K562 (cell line): ENCODE measurements around the gene EVA1A. TPM values are rescaled to one million over a fixed set of nuclear protein-coding genes. Genes with fewer than 3 reads are reported as not detected.

Experiments
- ATAC-seq: fragments of 200-7000 bp; cut with Tn5 transposase; 3 replicates; pipeline ENCODE4 v1.9.1; 2020; ENCODE audit warnings: moderate library complexity
- BruUV-seq: library from RNA; stranded (reverse); fragments of 400-500 nt; replicated peaks from 2 replicates; lab custom pipeline; 2021; lab: Mats Ljungman, UMichigan
- CTCF ChIA-PET: fragments of 300-600 bp; formaldehyde crosslinking; extraction: SDS; loops from one replicate; lab custom pipeline; 2021; ENCODE audit warnings: low intra/inter-chr PET ratio; lab: Yijun Ruan, JAX
- POLR2A ChIA-PET: fragments of 300-600, 350-650 bp; sonication (Branson Sonifier 250); formaldehyde crosslinking; extraction: SDS; loops from one replicate; lab custom pipeline; 2021; ENCODE audit warnings: antibody characterized with exemption, inconsistent platforms; lab: Yijun Ruan, JAX
- DNase-seq, 4 experiments: peaks; one replicate each; pipeline versions ENCODE4 v3.0.0 to v3.0.0-alpha.2; 2011 to 2018; ENCODE audit warnings: low spot score in 3 of 4, mixed read lengths in 3 of 4; ENCODE audit errors: extremely low read depth in 1 of 4
- FAIRE-seq: peaks from 2 replicates; lab custom pipeline; 2011; peaks lifted over from hg19 to GRCh38; lab: Jason Lieb, UNC
- H2AFZ ChIP-seq: 2 replicates; pipeline ENCODE4 v1.6.0; 2011; ENCODE audit warnings: low read depth, low read length, control low read depth, inconsistent platforms
- H3K27ac ChIP-seq: fragments of 200-600 bp; 3 replicates; pipeline ENCODE4 v1.8.0; 2011; ENCODE audit warnings: low read depth, mild to moderate bottlenecking, control low read depth, inconsistent platforms, low read length, moderate library complexity, mixed read lengths; ENCODE audit errors: extremely low read depth
- H3K27me3 ChIP-seq, 2 experiments: fragments of 300-600 bp in 1 of 2; 2 replicates in 1 of 2; 3 replicates in 1 of 2; pipeline versions ENCODE4 v1.6.0 to v1.8.0; 2011; ENCODE audit warnings: inconsistent platforms in 2 of 2, low read length in 2 of 2, mild to moderate bottlenecking in 1 of 2, mixed read lengths in 1 of 2, moderate library complexity in 1 of 2; ENCODE audit not compliant: control insufficient read depth in 2 of 2, insufficient read depth in 2 of 2
- H3K36me3 ChIP-seq: fragments of 300-600 bp; 3 replicates; pipeline ENCODE4 v1.8.0; 2011; ENCODE audit warnings: mild to moderate bottlenecking, low read length, inconsistent platforms; ENCODE audit not compliant: control insufficient read depth, insufficient read depth
- H3K4me1 ChIP-seq, 2 experiments: fragments of 200-600 bp in 1 of 2; replicated peaks in 1 of 2; 2 replicates in 1 of 2; 3 replicates in 1 of 2; pipeline versions ENCODE4 v1.5.1 to v1.8.0; 2011; ENCODE audit warnings: inconsistent platforms in 2 of 2, low read length in 2 of 2, mild to moderate bottlenecking in 1 of 2, mixed read lengths in 1 of 2, moderate library complexity in 1 of 2; ENCODE audit not compliant: control insufficient read depth in 2 of 2, insufficient read depth in 2 of 2
- H3K4me2 ChIP-seq: 2 replicates; pipeline ENCODE4 v1.6.1; 2011; ENCODE audit warnings: low read length, control low read depth, inconsistent platforms, mixed read lengths; ENCODE audit not compliant: insufficient read depth
- H3K4me3 ChIP-seq: fragments of 200-600 bp; sonication (generic), shearing (Covaris generic); 2 replicates; pipeline ENCODE4 v1.5.1; 2016; ENCODE audit warnings: control low read depth, inconsistent platforms
- H3K79me2 ChIP-seq: fragments of 200-600 bp; 3 replicates; pipeline ENCODE4 v1.8.0; 2011; ENCODE audit warnings: low read length, inconsistent platforms; ENCODE audit not compliant: control insufficient read depth, insufficient read depth
- H3K9ac ChIP-seq, 2 experiments: 2 replicates each; pipeline versions ENCODE4 v1.6.0 to v1.6.1; 2011; ENCODE audit warnings: low read depth in 2 of 2, low read length in 2 of 2, control low read depth in 1 of 2, inconsistent platforms in 1 of 2, mild to moderate bottlenecking in 1 of 2, mixed read lengths in 1 of 2; ENCODE audit not compliant: insufficient read depth in 1 of 2
- H3K9me1 ChIP-seq: one replicate; pipeline ENCODE4 v1.6.0; 2011; ENCODE audit warnings: inconsistent platforms, mild to moderate bottlenecking, low read length, moderate library complexity; ENCODE audit not compliant: control insufficient read depth, insufficient read depth
- H3K9me3 ChIP-seq: replicated peaks from 2 replicates; pipeline ENCODE4 v1.5.1; 2011; ENCODE audit warnings: low read depth, low read length, inconsistent platforms; ENCODE audit not compliant: control insufficient read depth, insufficient read depth
- H4K20me1 ChIP-seq: replicated peaks from 2 replicates; pipeline ENCODE4 v1.6.1; 2011; ENCODE audit warnings: low read length, inconsistent platforms, mixed read lengths; ENCODE audit not compliant: control insufficient read depth, insufficient read depth
- GTF2F1 ChIP-seq: IDR thresholded peaks from 2 replicates; pipeline ENCODE4 v1.6.1; 2011; ENCODE audit warnings: low read depth, low read length, improper control_type of control experiment
- HOXB6 ChIP-seq: fragments of 250-450 bp; sonication (Bioruptor Pico); IDR thresholded peaks from 2 replicates; pipeline ENCODE4 v1.5.1; 2022; ENCODE audit warnings: mild to moderate bottlenecking, borderline replicate concordance
- NFIX ChIP-seq: fragments of 250-450 bp; sonication (Bioruptor Pico); IDR thresholded peaks from 2 replicates; pipeline ENCODE4 v1.4.0; 2020; ENCODE audit warnings: low read depth, mild to moderate bottlenecking, moderate library complexity
- NFRKB ChIP-seq: fragments of 450-650 bp; IDR thresholded peaks from 2 replicates; pipeline ENCODE4 v1.6.1; 2016; ENCODE audit warnings: low read depth
- PCBP1 ChIP-seq: fragments of 200-400 bp; formaldehyde crosslinking; IDR thresholded peaks from 2 replicates; pipeline ENCODE4 v1.6.1; 2018; ENCODE audit warnings: mild to moderate bottlenecking, low read depth, low read length; ENCODE audit not compliant: poor library complexity, severe bottlenecking
- PHF8 ChIP-seq: fragments of 200-600 bp; sonication (generic); IDR thresholded peaks from 2 replicates; pipeline ENCODE4 v1.6.1; 2012; ENCODE audit warnings: mixed run types, mild to moderate bottlenecking, inconsistent platforms, low read length, moderate library complexity, borderline replicate concordance
- SMARCA4 ChIP-seq: fragments of 450-650 bp; IDR thresholded peaks from 2 replicates; pipeline ENCODE4 v1.6.1; 2016
- WGBS: fragments of 100-300 bp; shearing (Covaris generic); methylation state at CpG from one replicate; pipeline ENCODE4 v1.1.6; 2016; ENCODE audit warnings: low coverage, mixed read lengths; ENCODE audit not compliant: insufficient coverage; ENCODE audit errors: missing lambda C conversion rate; 5-methylcytosine and 5-hydroxymethylcytosine counted together
- in situ Hi-C: fragments of 300-500 bp; cut with MboI; formaldehyde crosslinking; loops from 4 replicates; pipeline ENCODE4 v1.15.0; 2018; ENCODE audit warnings: inconsistent platforms, mixed read lengths
- intact Hi-C: fragments of 100-400 bp; cut with micrococcal nuclease; formaldehyde crosslinking; loops from 2 replicates; pipeline ENCODE4 v1.14.2; 2022
- polyA plus RNA-seq, 8 experiments: library from polyadenylated mRNA; depleted of rRNA in 4 of 8; stranded (reverse) in 5 of 8; unstranded in 3 of 8; fragments of >200 nt; fragmentation: Nextera tagmentation in 2 of 8; fragmentation: Illumina TruSeq in 1 of 8; extraction: Ambion mirVana in 2 of 8; extraction: Trizol in 1 of 8; gene quantifications; 2 replicates each; pipeline versions ENCODE4 v1.2.1 to v1.2.3, GENCODE V29; 2011 to 2014; ENCODE audit warnings: inconsistent platforms in 1 of 8, missing spikeins in 1 of 8
- total RNA-seq, 7 experiments: library from RNA; depleted of rRNA in 6 of 7; stranded (reverse); fragments of >200 nt in 6 of 7; fragmentation: Illumina TruSeq in 2 of 7; extraction: Trizol in 2 of 7; gene quantifications; 2 replicates each; pipeline versions ENCODE4 v1.2.1 to v1.2.3, GENCODE V29; 2011 to 2021; ENCODE audit warnings: low replicate concordance in 1 of 7
- TF ChIP-seq, protein P1 (sequence below): sonication (generic); formaldehyde crosslinking; IDR thresholded peaks from 2 replicates; pipeline ENCODE4 v1.9.0; 2022; ENCODE audit warnings: mild to moderate bottlenecking, missing genetic modification reagents

Gene EVA1A
- total and polyA plus RNA-seq, 9 of the 15 experiments (the other 6 are each of a cell fraction or from before 2014, with no cell fraction given) = not detected

- DNase-seq (no peak), FAIRE-seq (no peak), ATAC-seq (no peak)
- H3K9ac ChIP-seq = no peak overlapping the region
- no peaks in the 10 kb centered on the region for H4K20me1 ChIP-seq
- H3K79me2 ChIP-seq = no peaks in the 10 kb centered on the region
- peaks cover 0 to under 1% of the 10 kb centered on the region in 2 experiments; a peak in 1 of 5 replicates for H3K4me1 ChIP-seq
- intact Hi-C loops = no loop called here
- TF ChIP-seq, protein P1, sequence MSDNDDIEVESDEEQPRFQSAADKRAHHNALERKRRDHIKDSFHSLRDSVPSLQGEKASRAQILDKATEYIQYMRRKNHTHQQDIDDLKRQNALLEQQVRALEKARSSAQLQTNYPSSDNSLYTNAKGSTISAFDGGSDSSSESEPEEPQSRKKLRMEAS (CRISPR knock-in tag) = no peak
- TF ChIP-seq PCBP1 = no peak
- TF ChIP-seq SMARCA4 = no peak
- no peak for TF ChIP-seq NFIX
- no peak for TF ChIP-seq PHF8
- no peak for TF ChIP-seq GTF2F1
- TF ChIP-seq NFRKB = no peak
- TF ChIP-seq HOXB6 (CRISPR knock-in tag) = no peak
- no peaks in the 10 kb centered on the region for H3K27me3 ChIP-seq
- no TSS peak for BruUV-seq
- POLR2A ChIA-PET = interaction anchor here (0.7 kb wide), 1 partner anchor 35 kb away, joined by 3 read pairs; no protein-coding TSS in a partner anchor
- H2AFZ ChIP-seq = no peak overlapping the region
- H3K9me1 ChIP-seq = no peaks in the 10 kb centered on the region
- in situ Hi-C loops = no loop called here
- H3K4me3 ChIP-seq = no peak overlapping the region
- CTCF ChIA-PET = no interaction called here
- no peak overlapping the region for H3K4me2 ChIP-seq
- H3K27ac ChIP-seq = no peak overlapping the region
- H3K9me3 ChIP-seq = no peaks in the 10 kb centered on the region
- no peaks in the 10 kb centered on the region for H3K36me3 ChIP-seq
- 4% methylated on average over 5 of the region's 5 CpGs for WGBS
Measured at GRCh38 chr2:75592888-75593287, 32.1 kb upstream of the EVA1A start.
